HCT116 (cell line): Measurements from ENCODE around the gene PBX1. TPM values are rescaled to one million over a fixed set of nuclear protein-coding genes. Genes with fewer than 3 reads are reported as not detected.

Experiments
- ATAC-seq: fragments of 200-7000 bp; cut with Tn5 transposase; 2 replicates; pipeline ENCODE4 v1.9.1; 2020; ENCODE audit warnings: mild to moderate bottlenecking, moderate library complexity
- BruUV-seq: library from RNA; stranded (reverse); fragments of 400-500 nt; replicated peaks from 2 replicates; lab custom pipeline; 2021; lab: Mats Ljungman, UMichigan
- CTCF ChIA-PET: fragments of 300-600 bp; sonication (Branson Sonifier 250); formaldehyde crosslinking; loops from one replicate; lab custom pipeline; 2021; ENCODE audit warnings: antibody characterized with exemption; lab: Charles Lee
- POLR2A ChIA-PET: fragments of 300-600, 350-600 bp; sonication (Branson Sonifier 250); formaldehyde crosslinking; loops from one replicate; lab custom pipeline; 2021; ENCODE audit warnings: antibody characterized with exemption; lab: Charles Lee
- RAD21 ChIA-PET, 2 experiments: fragments of 300-600 bp; sonication (Branson Sonifier 250); formaldehyde crosslinking; loops; one replicate each; lab custom pipeline; 2023; ENCODE audit warnings: low total read pairs in 2 of 2; ENCODE audit not compliant: uncharacterized antibody in 2 of 2, unreplicated experiment in 2 of 2, low non-redundant PET in 1 of 2; lab: Charles Lee
- DNase-seq: peaks from one replicate; pipeline ENCODE4 v3.0.0-alpha.2; 2010; ENCODE audit warnings: low read depth, low spot score
- H2AFZ ChIP-seq: fragments of 200-600 bp; shearing (Covaris generic), sonication (generic); 2 replicates; pipeline ENCODE4 v1.6.1; 2017; ENCODE audit warnings: low read depth, mixed run types, mixed read lengths, antibody characterized with exemption, low read length; ENCODE audit not compliant: poor library complexity, severe bottlenecking
- H3K27ac ChIP-seq: 2 replicates; pipeline ENCODE4 v1.5.1; 2012; ENCODE audit warnings: low read depth, low read length
- H3K27me3 ChIP-seq: fragments of 200-600 bp; sonication (generic); 2 replicates; pipeline ENCODE4 v1.6.1; 2016; ENCODE audit warnings: mixed run types, low read length, mixed read lengths; ENCODE audit not compliant: insufficient read depth
- H3K36me3 ChIP-seq, 2 experiments: fragments of 200-500 bp in 1 of 2; fragments of 200-600 bp in 1 of 2; sonication (Bioruptor generic) in 1 of 2; sonication (generic) in 1 of 2; 2 replicates each; pipeline versions ENCODE4 v1.5.1 to v1.6.1; 2014 to 2016; ENCODE audit warnings: low read length in 2 of 2, inconsistent platforms in 1 of 2, mixed read lengths in 1 of 2, mixed run types in 1 of 2; ENCODE audit not compliant: insufficient read depth in 2 of 2, control insufficient read depth in 1 of 2
- H3K4me1 ChIP-seq, 2 experiments: fragments of 200-600 bp in 1 of 2; sonication (generic) in 1 of 2; 2 replicates each; pipeline versions ENCODE4 v1.5.1 to v1.6.1; 2012 to 2017; ENCODE audit warnings: low read length in 2 of 2, inconsistent platforms in 1 of 2, mild to moderate bottlenecking in 1 of 2, mixed read lengths in 1 of 2, mixed run types in 1 of 2, moderate library complexity in 1 of 2; ENCODE audit not compliant: insufficient read depth in 2 of 2, control insufficient read depth in 1 of 2
- H3K4me2 ChIP-seq: fragments of 200-600 bp; sonication (generic); 2 replicates; pipeline ENCODE4 v1.6.1; 2017; ENCODE audit warnings: mixed run types, low read length, mixed read lengths
- H3K4me3 ChIP-seq, 2 experiments: fragments of 200-600 bp in 1 of 2; sonication (generic) in 1 of 2; replicated peaks in 1 of 2; 2 replicates each; pipeline ENCODE4 v1.5.1; 2011 to 2016; ENCODE audit warnings: low read length in 2 of 2, control low read depth in 1 of 2, low read depth in 1 of 2, mild to moderate bottlenecking in 1 of 2, mixed read lengths in 1 of 2, mixed run types in 1 of 2
- H3K79me2 ChIP-seq: fragments of 200-600 bp; sonication (generic); 2 replicates; pipeline ENCODE4 v1.6.1; 2017; ENCODE audit warnings: mild to moderate bottlenecking, mixed run types, low read length, moderate library complexity, mixed read lengths; ENCODE audit not compliant: insufficient read depth
- H3K9ac ChIP-seq: fragments of 200-600 bp; sonication (generic); 2 replicates; pipeline ENCODE4 v1.6.1; 2016; ENCODE audit warnings: low read length, mixed read lengths
- H3K9me2 ChIP-seq: fragments of 200-600 bp; sonication (generic), shearing (Covaris generic); 2 replicates; pipeline ENCODE4 v1.6.1; 2017; ENCODE audit warnings: mixed run types, mild to moderate bottlenecking, moderate library complexity; ENCODE audit not compliant: insufficient read depth
- H3K9me3 ChIP-seq, 2 experiments: fragments of 200-500 bp in 1 of 2; fragments of 200-600 bp in 1 of 2; sonication (Bioruptor generic) in 1 of 2; sonication (generic) in 1 of 2; 2 replicates each; pipeline ENCODE4 v1.6.1; 2014 to 2017; ENCODE audit warnings: low read length in 2 of 2, mixed read lengths in 2 of 2, inconsistent platforms in 1 of 2, low read depth in 1 of 2, mild to moderate bottlenecking in 1 of 2, mixed run types in 1 of 2, moderate library complexity in 1 of 2; ENCODE audit not compliant: control insufficient read depth in 1 of 2, insufficient read depth in 1 of 2
- H4K20me1 ChIP-seq: fragments of 200-600 bp; sonication (generic), shearing (Covaris generic); 2 replicates; pipeline ENCODE4 v1.6.1; 2017; ENCODE audit warnings: mixed run types, mild to moderate bottlenecking, moderate library complexity; ENCODE audit not compliant: insufficient read depth
- CBX3 ChIP-seq: IDR thresholded peaks from 2 replicates; pipeline ENCODE4 v1.6.1; 2012; ENCODE audit warnings: low read depth
- CTCF ChIP-seq, 3 experiments: fragments of 200-600 bp in 1 of 3; sonication (generic) in 1 of 3; IDR thresholded peaks in 2 of 3; conservative IDR thresholded peaks in 1 of 3; 2 replicates each; pipeline ENCODE4 v1.5.1; 2012 to 2017; ENCODE audit warnings: low read depth in 2 of 3, low read length in 2 of 3, antibody characterized with exemption in 1 of 3, borderline replicate concordance in 1 of 3, control low read depth in 1 of 3, mild to moderate bottlenecking in 1 of 3, mixed read lengths in 1 of 3, mixed run types in 1 of 3, moderate library complexity in 1 of 3; ENCODE audit not compliant: insufficient read depth in 1 of 3
- EGR1 ChIP-seq: IDR thresholded peaks from 2 replicates; pipeline ENCODE4 v1.6.1; 2012; ENCODE audit warnings: low read depth
- ELF1 ChIP-seq: IDR thresholded peaks from 2 replicates; pipeline ENCODE4 v1.6.1; 2012; ENCODE audit warnings: low read depth, borderline replicate concordance
- FOSL1 ChIP-seq: IDR thresholded peaks from 2 replicates; pipeline ENCODE4 v1.6.1; 2012; ENCODE audit warnings: low read depth
- MAX ChIP-seq: IDR thresholded peaks from 2 replicates; pipeline ENCODE4 v1.6.1; 2012
- POLR2AphosphoS5 ChIP-seq: IDR thresholded peaks from 2 replicates; pipeline ENCODE4 v1.6.1; 2011; ENCODE audit warnings: mild to moderate bottlenecking, low read depth, low read length, moderate library complexity
- RAD21 ChIP-seq: IDR thresholded peaks from 2 replicates; pipeline ENCODE4 v1.6.1; 2012; ENCODE audit warnings: low read depth, mild to moderate bottlenecking
- REST ChIP-seq: IDR thresholded peaks from 2 replicates; pipeline ENCODE4 v1.6.1; 2012; ENCODE audit warnings: low read depth
- TCF7L2 ChIP-seq: IDR thresholded peaks from 2 replicates; pipeline ENCODE4 v1.7.0; 2011; ENCODE audit warnings: borderline replicate concordance, inconsistent platforms; ENCODE audit not compliant: insufficient read depth, insufficient read length; ENCODE audit errors: extremely low read depth
- ZBTB33 ChIP-seq: IDR thresholded peaks from 2 replicates; pipeline ENCODE4 v1.6.1; 2011; ENCODE audit warnings: mild to moderate bottlenecking, low read length, moderate library complexity; ENCODE audit not compliant: insufficient replicate concordance; ENCODE audit errors: extremely low read depth
- ZNF274 ChIP-seq: fragments of 200-500 bp; sonication (Bioruptor generic); IDR thresholded peaks from 2 replicates; pipeline ENCODE4 v1.6.1; 2014; ENCODE audit warnings: mild to moderate bottlenecking, low read depth, low read length, inconsistent platforms
- intact Hi-C: fragments of 100-400 bp; cut with micrococcal nuclease; formaldehyde crosslinking; loops from 2 replicates; pipeline ENCODE4 v1.10.0; 2022
- total RNA-seq: library from RNA; stranded (reverse); gene quantifications from one replicate; pipeline ENCODE4 v1.2.1, GENCODE V29; 2021; ENCODE audit not compliant: unreplicated experiment

Gene PBX1
- total RNA-seq, 1 experiment from 2014 or later: 29.6 TPM

- Histone ChIP-seq H3K4me3 (no peak overlapping the region), H3K36me3 (no peaks in the 10 kb centered on the region), H2AFZ (no peak overlapping the region), H3K9me2 (no peaks in the 10 kb centered on the region), H3K27ac (no peak overlapping the region)
- no peak for DNase-seq
- no peak for TF ChIP-seq EGR1
- no peak for TF ChIP-seq TCF7L2
- TF ChIP-seq FOSL1: no peak
- no peak for TF ChIP-seq ELF1
- no peak for TF ChIP-seq CBX3
- no peak for TF ChIP-seq ZBTB33
- TF ChIP-seq CTCF (IDR thresholded peaks at IDR 0.05 in 2 of 3, conservative IDR thresholded peaks at IDR 0.05 in 1 of 3; ENCODE audit: borderline replicate concordance in 1 of 3, insufficient read depth in 1 of 3, low read depth in 2 of 3, low read length in 2 of 3): no peak
- no peak for TF ChIP-seq ZNF274
- no peak for TF ChIP-seq RAD21
- TF ChIP-seq MAX: no peak
- TF ChIP-seq POLR2AphosphoS5: no peak
- TF ChIP-seq REST: no peak
- TF ChIP-seq, all 23 proteins: peak for 0
- BruUV-seq: no TSS peak
- H3K4me1 ChIP-seq: peaks cover 7 to 16% of the 10 kb centered on the region in 2 experiments; a peak in 3 of 4 replicates
- no peak for ATAC-seq
- no peak overlapping the region for H3K4me2 ChIP-seq
- RAD21 ChIA-PET: no interaction called here
- H3K79me2 ChIP-seq: no peaks in the 10 kb centered on the region
- intact Hi-C loops: no loop called here
- H3K27me3 ChIP-seq: no peaks in the 10 kb centered on the region
- no peaks in the 10 kb centered on the region for H3K9me3 ChIP-seq
- H3K9ac ChIP-seq: no peak overlapping the region
- POLR2A ChIA-PET: no interaction called here
- CTCF ChIA-PET: no interaction called here
- H4K20me1 ChIP-seq: no peaks in the 10 kb centered on the region
Observed at GRCh38 chr1:164596172-164596571, 37.2 kb downstream of the PBX1 start.
